Neutrophil (primary cell): ENCODE results near the gene BMP10.

Experiments
- H3K27ac ChIP-seq: fragments of 200-600 bp; sonication (generic); 2 replicates; pipeline ENCODE4 v1.5.1; 2016; ENCODE audit warnings: mild to moderate bottlenecking, moderate library complexity
- H3K27me3 ChIP-seq: fragments of 200-600 bp; sonication (generic); 2 replicates; pipeline ENCODE4 v1.6.0; 2016; ENCODE audit warnings: mild to moderate bottlenecking
- H3K36me3 ChIP-seq: fragments of 200-600 bp; sonication (generic); 2 replicates; pipeline ENCODE4 v1.5.1; 2017
- H3K4me1 ChIP-seq, 2 experiments: fragments of 200-600 bp in 1 of 2; sonication (generic) in 1 of 2; 1 replicate in 1 of 2; 2 replicates in 1 of 2; pipeline versions ENCODE4 v1.5.1 to v1.6.1; 2013 to 2016; ENCODE audit warnings: low read depth in 1 of 2, low read length in 1 of 2, mild to moderate bottlenecking in 1 of 2, moderate library complexity in 1 of 2; ENCODE audit not compliant: control insufficient read depth in 1 of 2, insufficient read depth in 1 of 2
- H3K4me3 ChIP-seq, 2 experiments: fragments of 200-600 bp in 1 of 2; sonication (generic) in 1 of 2; 1 replicate in 1 of 2; 2 replicates in 1 of 2; pipeline ENCODE4 v1.5.1; 2013 to 2016; ENCODE audit warnings: low read depth in 1 of 2, low read length in 1 of 2, mild to moderate bottlenecking in 1 of 2, moderate library complexity in 1 of 2
- H3K9me3 ChIP-seq: fragments of 200-600 bp; sonication (generic); 2 replicates; pipeline ENCODE4 v1.5.1; 2016
- CTCF ChIP-seq: fragments of 200-600 bp; sonication (generic); IDR thresholded peaks from 2 replicates; pipeline ENCODE4 v1.5.1; 2016; ENCODE audit warnings: antibody characterized with exemption

The BMP10 gene

GRCh38 chr2:68871159-68871764, at the start of gene BMP10:
Gene BMP10 (minus strand): TSS chr2:68871397. CDS start chr2:68871358, 39 bp downstream.
- no peak for TF ChIP-seq CTCF
- H3K9me3 ChIP-seq = no peaks in the 10 kb centered on the region
- no peak within 1 kb of the TSS for H3K27ac ChIP-seq
- H3K27me3 ChIP-seq = no peaks in the 10 kb centered on the region
- H3K4me3 ChIP-seq = no peak within 1 kb of the TSS
- H3K36me3 ChIP-seq = no peaks in the 10 kb centered on the region
- no peaks in the 10 kb centered on the region for H3K4me1 ChIP-seq

- H3K27ac ChIP-seq = no peak overlapping the region
- no peaks in the 10 kb centered on the region for H3K9me3 ChIP-seq
- H3K36me3 ChIP-seq = no peaks in the 10 kb centered on the region
- H3K27me3 ChIP-seq = no peaks in the 10 kb centered on the region
- no peak overlapping the region for H3K4me3 ChIP-seq
- TF ChIP-seq CTCF = no peak
- H3K4me1 ChIP-seq = no peaks in the 10 kb centered on the region
Observed at GRCh38 chr2:68920481-68921170, 49.4 kb upstream of the BMP10 start.

- H3K4me1 ChIP-seq = no peaks in the 10 kb centered on the region
- no peak for TF ChIP-seq CTCF
- no peaks in the 10 kb centered on the region for H3K36me3 ChIP-seq
- H3K9me3 ChIP-seq = no peaks in the 10 kb centered on the region
- no peak overlapping the region for H3K4me3 ChIP-seq
- H3K27ac ChIP-seq = no peak overlapping the region
- no peaks in the 10 kb centered on the region for H3K27me3 ChIP-seq
Observed at GRCh38 chr2:68918497-68918896, 47.3 kb upstream of the BMP10 start.

GRCh38 chr2:68917034-68917718, 46.0 kb upstream of the BMP10 start:
- H3K4me3 ChIP-seq = no peak overlapping the region
- no peaks in the 10 kb centered on the region for H3K9me3 ChIP-seq
- TF ChIP-seq CTCF = no peak
- no peaks in the 10 kb centered on the region for H3K36me3 ChIP-seq
- no peaks in the 10 kb centered on the region for H3K27me3 ChIP-seq
- H3K4me1 ChIP-seq = no peaks in the 10 kb centered on the region
- no peak overlapping the region for H3K27ac ChIP-seq

GRCh38 chr2:68916226-68916625, 45.0 kb upstream of the BMP10 start:
- H3K27ac ChIP-seq = no peak overlapping the region
- TF ChIP-seq CTCF = no peak
- no peaks in the 10 kb centered on the region for H3K27me3 ChIP-seq
- H3K4me3 ChIP-seq = no peak overlapping the region
- no peaks in the 10 kb centered on the region for H3K9me3 ChIP-seq
- no peaks in the 10 kb centered on the region for H3K4me1 ChIP-seq
- no peaks in the 10 kb centered on the region for H3K36me3 ChIP-seq
